Bone marrow (tissue), 2 donors: Measurements from ENCODE around the gene DYDC2.
"Not testable (repeated sequence)": the region's sequence is repeated elsewhere in the genome, so short reads cannot be mapped to it uniquely, and the experiment has no call there.

Experiments
- DNase-seq, 2 donors: peaks; one replicate each; lab custom pipeline; 2025; lab: John Stamatoyannopoulos, UW

The DYDC2 gene

GRCh38 chr10:80414142-80414895 is 57.7 kb downstream of the DYDC2 start:
- DNase-seq = no peak

- DNase-seq = no peak
These were observed 59.3 kb downstream of the DYDC2 start for GRCh38 chr10:80415734-80416478.

GRCh38 chr10:80416479-80417098 is 60.0 kb downstream of the DYDC2 start:
- no peak for DNase-seq

DNA sequence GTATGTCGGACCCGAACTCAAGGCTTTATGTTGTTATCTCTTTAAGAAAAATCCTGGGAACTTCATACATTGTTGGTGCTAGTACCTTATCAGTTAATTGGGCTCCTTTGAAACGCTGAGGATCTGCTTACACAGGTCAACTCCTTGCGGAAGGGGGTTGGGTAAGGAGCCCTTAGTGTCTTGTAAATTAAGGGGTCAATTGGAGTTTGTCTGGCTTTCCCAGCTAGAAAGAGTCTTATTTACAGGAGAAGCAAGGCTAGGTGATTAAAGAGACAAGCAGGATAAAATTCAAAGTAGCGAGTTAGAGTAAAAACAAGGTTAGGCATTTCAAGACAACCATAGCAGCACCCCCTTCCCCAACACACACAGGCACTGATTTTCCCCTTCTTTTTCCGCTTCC is 60.7 kb downstream of the DYDC2 start:
- DNase-seq = not testable (repeated sequence)
